ELR (cell line): ENCODE measurements around the gene FGF14.
"Not testable (repeated sequence)": the region's sequence is repeated elsewhere in the genome, so short reads cannot be mapped to it uniquely, and the experiment has no call there.

Source experiments
- DNase-seq: peaks from one replicate; pipeline ENCODE4 v3.0.0-alpha.2; 2015; ENCODE audit warnings: low read depth

Gene FGF14

DNA sequence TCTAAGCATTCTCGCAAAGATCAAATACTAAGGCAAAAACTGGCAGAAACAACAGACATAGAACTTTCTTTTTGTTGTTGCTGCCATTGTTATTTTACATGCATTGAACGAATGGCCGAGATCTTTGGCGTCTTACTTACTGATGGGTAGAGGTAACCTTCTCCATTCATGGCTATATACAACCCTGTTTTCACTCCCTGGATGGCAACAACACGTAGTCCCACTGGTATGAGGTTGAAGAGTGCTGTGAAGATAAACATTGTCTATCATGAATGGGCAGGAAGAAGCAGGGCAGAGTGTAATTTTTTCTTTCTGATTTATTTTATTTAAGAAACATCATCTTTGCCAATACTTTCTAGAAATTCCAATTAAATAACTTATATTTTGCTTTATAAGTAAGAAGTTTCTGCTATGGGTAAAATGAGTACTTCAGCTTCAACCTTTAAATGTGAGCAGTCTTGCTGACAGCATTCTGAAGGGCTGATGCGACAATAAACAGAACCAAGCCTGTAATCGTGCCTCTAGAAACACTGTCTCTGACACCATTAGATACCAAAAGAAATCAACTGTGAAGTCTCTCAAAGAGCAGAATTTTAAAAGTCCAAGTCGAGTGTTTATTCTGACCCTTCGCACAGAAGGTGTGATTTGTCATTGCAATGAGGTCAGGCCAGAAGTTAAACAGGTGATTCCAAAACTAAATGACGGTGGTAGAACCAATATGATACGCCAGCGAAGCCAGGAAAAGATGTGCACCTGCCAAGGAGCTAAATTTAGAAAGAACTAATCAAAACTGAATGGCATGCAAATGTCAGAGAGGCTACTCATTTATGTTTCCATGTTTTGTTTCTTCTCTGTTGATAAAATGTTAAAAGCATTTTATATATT lies 533.0 kb downstream of the FGF14 start:
- DNase-seq = no peak

- no peak for DNase-seq
Observed at GRCh38 chr13:101866889-101867581, 534.8 kb downstream of the FGF14 start.

- no peak for DNase-seq
Observed at GRCh38 chr13:101858860-101859259, 543.0 kb downstream of the FGF14 start.

DNA sequence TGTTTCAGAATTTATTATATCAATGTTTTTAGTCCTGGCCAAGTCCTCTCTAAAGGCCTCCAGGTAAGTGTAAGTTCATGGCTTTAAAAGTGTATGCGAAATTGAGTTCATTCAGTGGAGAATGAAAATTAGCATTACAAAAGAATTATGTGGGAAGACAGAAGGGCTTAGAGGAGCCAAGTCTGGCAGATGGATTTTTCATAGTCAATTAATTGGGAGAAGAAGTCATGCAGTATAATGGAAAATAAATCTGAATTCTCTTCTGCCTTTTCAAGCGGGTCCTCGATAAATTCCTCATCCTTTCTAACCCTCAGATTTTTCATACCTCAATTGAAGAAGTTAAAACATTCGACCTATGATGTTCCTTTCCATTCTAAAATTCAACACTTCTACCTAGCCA lies 555.1 kb downstream of the FGF14 start:
- DNase-seq = no peak

DNA sequence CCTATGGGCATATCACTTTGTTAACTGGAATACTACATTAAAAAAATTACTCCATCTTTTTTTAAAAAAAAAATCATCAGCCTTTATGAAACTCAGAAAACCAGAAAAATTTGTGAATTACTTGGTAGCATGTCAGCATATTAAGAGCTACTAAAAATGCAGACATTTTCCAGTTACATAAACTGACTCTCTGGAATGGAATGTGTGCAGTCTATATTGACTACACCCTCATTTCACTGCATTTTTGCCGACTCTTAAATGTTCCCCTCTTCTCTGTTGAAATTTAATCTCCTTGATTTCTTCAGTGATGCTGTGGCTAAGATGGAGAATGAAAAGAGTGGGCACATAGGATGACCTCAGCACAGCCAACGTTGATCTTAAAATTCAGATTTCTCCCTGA lies 555.6 kb downstream of the FGF14 start:
- peak; percentile 23 for DNase-seq

- DNase-seq = peak; percentile 41
Observed at GRCh38 chr13:101845245-101846020, 556.4 kb downstream of the FGF14 start.

DNA sequence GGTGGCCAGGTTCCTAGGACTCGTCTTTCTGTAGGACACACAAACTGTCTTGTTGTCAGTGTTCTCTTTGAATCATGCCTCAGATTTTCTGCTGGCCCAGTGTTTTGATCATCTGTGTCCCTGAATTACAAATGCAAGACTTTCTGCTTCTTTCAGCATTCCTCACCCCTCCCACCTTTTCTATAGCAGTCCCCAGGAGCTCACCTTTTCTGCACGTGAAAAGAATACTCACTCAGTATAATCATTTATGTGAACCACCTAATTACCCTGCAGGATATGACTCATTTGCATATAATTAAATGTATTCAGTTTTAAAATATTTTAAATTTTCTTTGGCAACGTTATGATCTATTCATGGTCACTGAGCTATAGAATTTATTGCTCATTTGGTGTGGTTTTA lies 560.1 kb downstream of the FGF14 start:
- no peak for DNase-seq

- peak; percentile 8 for DNase-seq
Observed at GRCh38 chr13:101838323-101838722, 563.5 kb downstream of the FGF14 start.

GRCh38 chr13:101837778-101838177 lies 564.1 kb downstream of the FGF14 start:
- DNase-seq = not testable (repeated sequence)

DNA sequence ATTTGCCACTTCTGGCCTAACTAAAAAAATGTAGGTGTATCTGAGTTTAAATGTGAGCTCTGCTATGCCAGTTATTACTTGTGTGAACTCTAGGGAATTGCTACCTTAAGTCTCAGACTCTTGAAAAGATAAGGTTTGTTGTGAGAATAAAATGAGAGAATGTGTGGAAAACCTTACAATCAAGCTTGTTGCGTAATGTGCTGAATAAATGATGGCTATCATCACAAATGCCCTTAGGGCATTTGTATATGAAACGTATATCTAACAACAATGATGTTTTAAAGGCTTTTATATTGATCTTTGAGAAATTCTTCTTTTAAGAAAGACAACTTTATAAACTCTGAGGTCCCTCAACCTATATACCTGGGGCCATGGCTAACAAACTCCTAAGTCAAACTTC lies 564.6 kb downstream of the FGF14 start:
- DNase-seq = no peak

DNA sequence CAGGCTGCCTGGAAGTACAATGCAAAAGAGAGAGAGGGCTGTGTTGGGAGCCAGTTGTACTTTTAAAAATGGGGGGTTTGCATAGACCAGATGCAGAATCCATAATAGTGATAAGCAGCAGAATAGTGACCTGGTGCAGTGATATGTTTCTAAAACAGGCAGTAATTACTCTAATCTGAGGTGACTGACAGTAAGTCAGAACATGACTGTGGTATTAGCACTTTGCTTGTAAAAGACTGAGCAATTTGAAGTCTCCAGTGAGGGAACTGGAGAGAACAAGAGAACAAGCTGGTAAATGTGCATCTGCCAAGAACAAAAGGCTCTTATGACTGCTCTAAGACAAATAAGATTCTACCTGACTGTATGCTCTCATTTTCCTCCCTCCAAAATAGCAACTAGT lies 565.9 kb downstream of the FGF14 start:
- no peak for DNase-seq

DNA sequence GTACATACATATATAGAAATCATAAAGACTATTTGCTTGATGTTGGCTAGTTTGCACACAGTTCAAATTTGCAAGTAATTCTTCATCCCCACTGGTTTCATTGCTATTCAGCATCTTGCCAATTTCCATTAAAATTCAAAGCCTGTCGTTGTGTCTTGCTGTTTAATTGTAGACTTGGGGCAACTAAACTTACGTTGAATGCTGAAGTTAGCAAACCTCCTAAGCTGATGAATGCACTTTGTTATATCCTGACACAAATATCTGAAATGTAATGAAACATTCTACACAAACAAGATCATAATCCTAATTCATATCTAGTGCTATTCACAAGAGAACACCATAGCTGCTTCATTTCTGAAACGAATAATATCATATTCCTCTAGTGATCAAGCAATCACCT lies 568.2 kb downstream of the FGF14 start:
- no peak for DNase-seq

GRCh38 chr13:101830035-101830434 lies 571.8 kb downstream of the FGF14 start:
- no peak for DNase-seq

DNA sequence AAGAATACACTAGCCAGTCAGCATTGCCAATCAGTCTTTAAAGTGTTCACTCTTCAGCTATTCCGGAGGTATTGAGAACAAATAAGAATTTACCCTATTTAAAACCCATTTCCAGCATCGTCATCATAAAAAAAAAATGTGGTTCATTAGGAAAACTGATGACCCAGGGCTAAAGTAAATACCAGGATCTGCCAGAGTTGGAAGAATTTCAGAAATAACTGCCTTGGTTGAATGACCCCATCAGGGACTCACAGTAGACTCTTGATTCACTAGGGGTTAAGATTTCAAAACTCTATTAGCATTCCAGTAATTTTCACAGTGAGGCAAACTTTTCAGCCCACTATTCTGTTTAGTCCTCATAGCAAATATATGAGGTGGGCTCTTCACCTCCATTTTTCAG lies 572.4 kb downstream of the FGF14 start:
- no peak for DNase-seq

DNA sequence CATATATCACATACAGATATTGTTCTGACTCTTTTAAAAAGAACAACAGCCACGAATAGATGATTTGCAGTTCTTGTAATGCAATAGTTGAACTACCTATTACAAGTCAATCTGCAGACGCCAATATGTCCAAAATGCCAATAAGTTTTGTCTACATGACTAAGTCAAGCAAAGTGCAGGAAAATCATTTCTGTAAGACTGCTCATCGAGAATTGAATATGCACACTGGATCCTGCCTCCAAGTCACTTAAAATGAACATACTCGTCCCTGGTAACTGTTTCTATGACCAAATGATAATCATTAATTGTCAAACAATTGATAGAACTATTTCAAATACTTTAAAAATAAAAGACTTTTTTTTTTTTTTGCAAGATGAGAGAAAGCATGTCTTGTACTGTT lies 573.7 kb downstream of the FGF14 start:
- no peak for DNase-seq

DNA sequence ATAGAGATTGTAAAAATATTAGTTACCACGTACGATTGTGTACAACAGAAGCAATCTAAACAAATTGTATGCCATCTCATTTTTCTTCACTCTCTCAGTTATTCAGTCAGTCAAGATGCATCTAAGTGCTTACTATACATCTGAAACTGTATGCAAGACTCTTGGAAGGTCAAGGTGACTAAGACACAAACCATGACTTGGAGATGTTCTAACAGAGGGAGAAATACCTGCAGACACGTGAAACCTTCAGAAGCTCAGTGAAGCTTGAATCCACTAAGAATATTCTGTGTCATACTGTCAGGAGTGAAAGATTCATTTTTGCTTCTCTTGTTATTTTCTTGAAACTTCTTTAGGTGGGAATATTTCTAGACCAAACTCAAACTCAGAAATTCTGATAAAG lies 584.0 kb downstream of the FGF14 start:
- no peak for DNase-seq

DNA sequence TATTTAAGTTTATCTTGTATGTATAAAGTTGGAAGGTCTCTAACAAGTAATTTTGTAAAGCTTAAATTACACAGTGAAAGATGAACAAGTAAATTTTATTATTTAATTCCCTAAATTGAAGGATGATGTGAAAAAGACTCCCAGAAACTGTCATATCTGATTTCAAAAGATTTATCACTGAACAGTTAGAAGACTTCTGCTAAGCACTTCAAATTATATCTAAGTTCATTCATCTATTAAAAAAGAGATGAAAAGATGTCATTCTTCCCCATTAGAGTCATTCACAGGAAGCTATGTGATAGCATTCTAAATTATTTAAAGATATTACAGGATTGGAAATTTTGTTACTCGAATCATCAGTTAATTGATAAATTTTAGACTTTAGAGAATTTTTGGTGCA lies 590.0 kb downstream of the FGF14 start:
- DNase-seq = no peak

DNA sequence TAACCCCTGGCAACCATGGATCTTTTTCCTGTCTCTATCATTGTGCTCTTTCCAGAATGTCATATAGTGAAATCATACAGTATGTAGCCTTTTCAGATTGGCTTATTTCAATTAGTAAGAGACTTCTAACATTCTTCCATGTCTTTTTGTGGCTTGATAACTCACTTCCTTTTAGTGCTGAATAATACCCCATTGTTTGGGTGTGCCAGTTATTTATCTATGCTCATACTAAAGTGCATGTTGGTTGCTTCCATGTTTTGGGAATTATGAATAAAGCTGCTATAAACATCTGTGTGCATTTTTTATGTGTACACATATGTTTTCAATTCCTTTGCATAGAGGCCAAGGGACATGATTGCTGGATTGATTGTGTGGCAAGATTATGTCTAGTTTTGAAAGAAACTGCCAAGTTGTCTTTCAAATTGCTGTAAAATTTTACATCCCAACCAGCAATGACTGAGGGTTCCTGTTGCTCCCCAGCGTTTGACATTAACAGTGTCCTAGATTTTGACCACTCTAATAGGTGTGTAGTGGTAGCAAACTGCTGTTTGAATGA lies 590.5 kb downstream of the FGF14 start:
- peak; percentile 22 for DNase-seq

DNA sequence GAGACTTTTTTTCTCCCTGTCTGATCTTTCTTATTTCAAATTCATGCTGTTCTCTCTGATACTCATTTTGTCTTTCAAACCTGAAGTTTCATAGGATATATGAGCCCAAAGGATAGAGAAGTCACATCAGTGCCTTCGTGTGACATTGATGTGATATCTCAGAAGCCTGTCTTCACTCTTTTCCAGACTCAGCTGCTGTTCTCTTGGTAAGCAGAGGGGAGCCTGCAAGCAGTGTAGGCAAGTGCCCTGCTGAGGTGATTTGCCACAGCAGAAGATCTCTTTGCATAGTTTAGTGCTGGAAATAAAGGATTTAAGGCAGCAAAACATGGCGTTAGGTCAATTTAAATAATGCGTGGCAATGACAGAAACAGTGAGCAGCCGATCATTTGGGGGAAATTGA lies 602.7 kb downstream of the FGF14 start:
- DNase-seq = no peak

- no peak for DNase-seq
Observed at GRCh38 chr13:101798437-101798836, 603.4 kb downstream of the FGF14 start.

GRCh38 chr13:101795460-101795859 lies 606.4 kb downstream of the FGF14 start:
- DNase-seq = peak; percentile 23

- no peak for DNase-seq
Observed at GRCh38 chr13:101795025-101795424, 606.8 kb downstream of the FGF14 start.
